Endothelial cell of umbilical vein (primary cell): ENCODE measurements around the gene EIF2AK2. TPM values are rescaled to one million over a fixed set of nuclear protein-coding genes. Genes with fewer than 3 reads are reported as not detected.

ENCODE experiments used
- BruUV-seq: library from RNA; stranded (reverse); fragments of 400-500 nt; replicated peaks from 2 replicates; lab custom pipeline; 2021; lab: Mats Ljungman, UMichigan
- CTCF ChIA-PET: fragments of 300-600, 350-600 bp; sonication (Branson Sonifier 250); formaldehyde crosslinking; loops from one replicate; lab custom pipeline; 2021; ENCODE audit warnings: antibody characterized with exemption, inconsistent platforms; lab: Charles Lee
- POLR2A ChIA-PET: fragments of 300-600, 350-600 bp; sonication (Branson Sonifier 250); formaldehyde crosslinking; loops from one replicate; lab custom pipeline; 2021; ENCODE audit warnings: antibody characterized with exemption, inconsistent platforms; lab: Charles Lee
- DNase-seq: peaks from one replicate; pipeline ENCODE4 v3.0.0-alpha.2; 2011; ENCODE audit warnings: low read depth, low spot score
- FAIRE-seq: peaks from 2 replicates; lab custom pipeline; 2011; peaks lifted over from hg19 to GRCh38; lab: Jason Lieb, UNC
- H2AFZ ChIP-seq: 2 replicates; pipeline ENCODE4 v1.6.0; 2012; ENCODE audit warnings: low read depth, low read length, control low read depth, inconsistent platforms
- H3K27ac ChIP-seq: 2 replicates; pipeline ENCODE4 v1.5.1; 2011; ENCODE audit warnings: low read depth, mild to moderate bottlenecking, control low read depth, low read length, moderate library complexity; ENCODE audit not compliant: insufficient read depth
- H3K27me3 ChIP-seq, 2 experiments: 2 replicates each; pipeline versions ENCODE4 v1.6.0 to v1.6.1; 2011; ENCODE audit warnings: low read length in 2 of 2, mixed read lengths in 1 of 2; ENCODE audit not compliant: control insufficient read depth in 2 of 2, insufficient read depth in 2 of 2
- H3K36me3 ChIP-seq, 2 experiments: 2 replicates in 1 of 2; 3 replicates in 1 of 2; pipeline ENCODE4 v1.5.1; 2011; ENCODE audit warnings: low read length in 2 of 2, mild to moderate bottlenecking in 1 of 2, moderate library complexity in 1 of 2; ENCODE audit not compliant: control insufficient read depth in 2 of 2, insufficient read depth in 2 of 2; ENCODE audit errors: extremely low read depth in 1 of 2
- H3K4me1 ChIP-seq: 3 replicates; pipeline ENCODE4 v1.5.1; 2011; ENCODE audit warnings: mild to moderate bottlenecking, low read length; ENCODE audit not compliant: control insufficient read depth, insufficient read depth; ENCODE audit errors: extremely low read depth
- H3K4me2 ChIP-seq: 2 replicates; pipeline ENCODE4 v1.6.1; 2011; ENCODE audit warnings: low read length, control low read depth, mixed read lengths; ENCODE audit not compliant: insufficient read depth
- H3K4me3 ChIP-seq, 3 experiments: fragments of 200-600 bp in 1 of 3; sonication (generic), shearing (Covaris generic) in 1 of 3; replicated peaks in 1 of 3; 2 replicates each; pipeline ENCODE4 v1.5.1; 2011 to 2016; ENCODE audit warnings: control low read depth in 3 of 3, low read length in 3 of 3, mild to moderate bottlenecking in 2 of 3, inconsistent platforms in 1 of 3, low read depth in 1 of 3, moderate library complexity in 1 of 3; ENCODE audit not compliant: insufficient read depth in 1 of 3
- H3K79me2 ChIP-seq: 2 replicates; pipeline ENCODE4 v1.6.0; 2012; ENCODE audit warnings: low read length, inconsistent platforms; ENCODE audit not compliant: control insufficient read depth, insufficient read depth
- H3K9ac ChIP-seq: replicated peaks from 2 replicates; pipeline ENCODE3; 2011; ENCODE audit warnings: low read length, control low read depth; ENCODE audit not compliant: insufficient read depth; ENCODE audit errors: extremely low read depth
- H3K9me1 ChIP-seq: replicated peaks from 3 replicates; pipeline ENCODE4 v1.6.0; 2011; ENCODE audit warnings: mild to moderate bottlenecking, low read length; ENCODE audit not compliant: control insufficient read depth, insufficient read depth; ENCODE audit errors: extremely low read depth
- H3K9me3 ChIP-seq: replicated peaks from 2 replicates; pipeline ENCODE4 v1.5.1; 2012; ENCODE audit warnings: low read length, inconsistent platforms; ENCODE audit not compliant: control insufficient read depth, insufficient read depth
- H4K20me1 ChIP-seq: replicated peaks from 2 replicates; pipeline ENCODE3; 2011; ENCODE audit warnings: mild to moderate bottlenecking, low read length; ENCODE audit not compliant: control insufficient read depth, insufficient read depth; ENCODE audit errors: extremely low read depth
- CTCF ChIP-seq, 2 donors: IDR thresholded peaks; 1 replicate in 1 of 2; 2 replicates in 1 of 2; pipeline ENCODE4 v1.5.1; 2011; ENCODE audit warnings: low read length in 2 of 2, mild to moderate bottlenecking in 2 of 2, moderate library complexity in 2 of 2, control low read depth in 1 of 2, inconsistent platforms in 1 of 2, low read depth in 1 of 2; ENCODE audit not compliant: insufficient read depth in 1 of 2; ENCODE audit errors: extremely low read depth in 1 of 2
- EZH2 ChIP-seq: IDR thresholded peaks from 2 replicates; pipeline ENCODE4 v1.6.1; 2012; ENCODE audit warnings: borderline replicate concordance, low read depth, mild to moderate bottlenecking, moderate library complexity, low read length, inconsistent platforms; ENCODE audit not compliant: severe bottlenecking
- FOS ChIP-seq: IDR thresholded peaks from 2 replicates; pipeline ENCODE4 v1.6.1; 2011; ENCODE audit warnings: mild to moderate bottlenecking, low read length, moderate library complexity, borderline replicate concordance; ENCODE audit not compliant: insufficient read depth
- GATA2 ChIP-seq: IDR thresholded peaks from 2 replicates; pipeline ENCODE4 v1.7.0; 2011; ENCODE audit warnings: low read depth, mild to moderate bottlenecking, moderate library complexity, mixed read lengths, low read length; ENCODE audit not compliant: insufficient read length, insufficient read depth
- JUN ChIP-seq: IDR thresholded peaks from 2 replicates; pipeline ENCODE4 v1.6.1; 2011; ENCODE audit warnings: borderline replicate concordance, low read depth; ENCODE audit not compliant: insufficient read length, insufficient read depth
- MAX ChIP-seq: IDR thresholded peaks from 2 replicates; pipeline ENCODE4 v1.6.1; 2011; ENCODE audit not compliant: insufficient read depth, insufficient read length
- MYC ChIP-seq: IDR thresholded peaks from one replicate; pipeline ENCODE4 v1.6.1; 2011; ENCODE audit warnings: mild to moderate bottlenecking, low read depth, low read length
- POLR2A ChIP-seq: IDR thresholded peaks from 2 replicates; pipeline ENCODE4 v1.6.1; 2012; ENCODE audit warnings: low read depth, mild to moderate bottlenecking, control low read depth, low read length
- dilution Hi-C: fragments of 300-500 bp; cut with MboI; formaldehyde crosslinking; loops from one replicate; pipeline ENCODE4 v1.15.0; 2019; ENCODE audit warnings: low sequenced_read_pairs; ENCODE audit not compliant: extremely low pct_ligation_motif_present
- intact Hi-C: fragments of 100-400 bp; cut with micrococcal nuclease; formaldehyde crosslinking; loops from one replicate; pipeline ENCODE4 v1.10.0; 2022
- polyA plus RNA-seq, 4 experiments: library from polyadenylated mRNA; depleted of rRNA in 3 of 4; stranded (reverse) in 3 of 4; unstranded in 1 of 4; fragments of >200 nt; gene quantifications; 2 replicates each; pipeline versions ENCODE4 v1.2.1 to v1.2.3, GENCODE V29; 2011 to 2012; ENCODE audit warnings: missing spikeins in 1 of 4
- total RNA-seq: library from RNA; stranded (reverse); gene quantifications from 2 replicates; pipeline ENCODE4 v1.2.3, GENCODE V29; 2021

The EIF2AK2 gene
- total and polyA plus RNA-seq, 2 donors (not counting 3 experiments of a cell fraction or from before 2014, with no cell fraction given) = 8.0 to 41.1 TPM

GRCh38 chr2:37111958-37112357, 44.8 kb downstream of the EIF2AK2 start:
- H3K4me2 ChIP-seq = no peak overlapping the region
- H3K36me3 ChIP-seq = peaks cover 3 to 6% of the 10 kb centered on the region in 2 experiments
- TF ChIP-seq JUN (no peak), CTCF (IDR thresholded peaks at IDR 0.05; ENCODE audit: extremely low read depth in 1 of 2, insufficient read depth in 1 of 2, low read depth in 1 of 2, low read length in 2 of 2) (no peak), EZH2 (no peak), FOS (no peak), GATA2 (no peak), MAX (no peak), MYC (no peak), POLR2A (no peak)
- H3K79me2 ChIP-seq = no peaks in the 10 kb centered on the region
- no peaks in the 10 kb centered on the region for H3K9me3 ChIP-seq
- CTCF ChIA-PET = no interaction called here
- no peak overlapping the region for H3K27ac ChIP-seq
- FAIRE-seq (no peak), DNase-seq (no peak)
- no peak overlapping the region for H3K4me3 ChIP-seq
- H3K9me1 ChIP-seq = no peaks in the 10 kb centered on the region
- BruUV-seq = no TSS peak
- intact Hi-C loops = no loop called here
- POLR2A ChIA-PET = no interaction called here
- H3K9ac ChIP-seq = no peak overlapping the region
- H2AFZ ChIP-seq = no peak overlapping the region
- H3K27me3 ChIP-seq = no peaks in the 10 kb centered on the region
- H3K4me1 ChIP-seq = no peaks in the 10 kb centered on the region
- dilution Hi-C loops = no loop called here
- H4K20me1 ChIP-seq = no peaks in the 10 kb centered on the region
